Putamen (tissue), 1 donor: ENCODE data around the gene ARMC9.
"Not testable (repeated sequence)": the region's sequence is repeated elsewhere in the genome, so short reads cannot be mapped to it uniquely, and the experiment has no call there.

ENCODE experiments used
- DNase-seq: peaks from one replicate; pipeline ENCODE4 v3.0.0-alpha.2; 2016; ENCODE audit warnings: low spot score

The ARMC9 gene

DNA sequence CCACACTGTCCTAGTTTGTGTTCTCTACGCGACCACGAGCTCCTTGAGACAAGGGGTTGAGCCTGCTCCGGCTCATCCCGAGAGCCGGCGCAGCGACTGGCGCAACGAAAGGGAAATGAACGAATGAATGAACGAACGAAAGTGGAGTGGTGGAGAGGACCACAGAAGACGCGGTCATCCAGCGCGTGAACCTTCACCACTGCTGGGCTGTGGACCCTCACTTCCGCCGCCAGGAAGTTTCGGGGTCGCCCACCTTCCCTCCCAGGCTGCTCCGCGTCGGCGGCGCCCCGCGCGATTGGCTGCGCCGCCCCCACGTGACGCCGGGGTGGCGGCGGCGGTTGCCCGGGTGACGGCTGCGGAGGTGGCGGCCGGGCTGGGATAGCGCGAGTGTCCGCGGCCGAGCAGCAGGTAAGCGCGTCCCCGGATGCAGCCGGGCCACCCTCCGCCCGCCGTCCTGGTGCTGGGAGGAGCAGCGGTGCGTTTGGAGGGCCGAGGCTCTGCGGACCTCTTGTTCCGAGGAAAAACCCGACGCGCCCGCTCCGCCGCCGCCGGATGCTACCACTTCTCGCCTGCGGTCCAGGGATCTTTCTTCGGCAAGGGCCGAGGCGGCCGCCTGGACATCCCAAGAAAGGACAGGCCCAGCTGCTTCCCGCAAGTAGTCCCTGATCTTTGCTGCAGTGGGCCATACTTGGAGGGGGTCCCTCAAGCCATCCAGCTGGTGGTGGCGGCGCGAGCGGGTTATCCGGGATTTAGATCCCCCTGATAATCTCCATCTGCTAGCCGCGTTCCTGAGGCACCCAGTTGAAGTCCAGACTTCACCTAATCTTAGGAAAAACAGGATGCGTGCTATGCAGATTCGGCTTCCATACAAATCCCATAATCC is at the start of gene ARMC9:
TSS of gene ARMC9 (plus strand) at position 341 of the 883 bp plus-strand sequence. CDS start 7,608 bp downstream, outside the sequence.
- peak; percentile 79 for DNase-seq

DNA sequence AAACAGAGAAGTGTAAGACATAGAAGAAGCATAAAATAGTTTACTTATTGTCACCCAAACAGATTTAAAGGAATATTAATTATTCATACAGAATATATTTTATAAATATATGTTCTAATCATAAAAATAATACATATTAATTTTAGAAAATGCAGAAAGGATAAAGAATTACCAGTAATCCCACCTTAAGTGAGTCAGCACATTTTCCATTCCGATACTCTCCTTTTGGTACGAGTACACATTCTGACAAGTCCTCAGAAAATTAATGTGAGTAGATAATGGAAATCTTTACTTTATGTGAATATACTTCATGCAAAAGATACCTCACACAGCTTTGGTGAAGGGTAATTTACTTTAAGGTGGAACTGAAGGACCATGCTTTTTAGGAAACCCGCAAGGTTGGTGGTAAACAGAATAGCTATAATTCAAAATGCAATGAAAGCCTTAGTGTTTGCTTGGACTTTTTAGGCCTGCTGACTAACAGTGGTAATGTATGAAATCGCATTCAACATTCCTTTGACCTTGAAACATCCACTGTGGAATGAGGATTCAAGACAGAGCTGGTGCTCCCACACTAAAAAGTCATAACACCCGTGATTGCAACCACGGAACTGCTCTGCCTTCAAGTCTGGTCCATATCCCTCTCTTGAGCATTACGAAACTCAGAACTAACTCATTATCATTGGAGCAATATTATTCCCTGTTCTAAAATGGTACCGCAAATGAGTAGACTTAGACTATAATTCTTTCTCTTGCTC is 45.5 kb upstream of the ARMC9 start:
- DNase-seq = no peak

- no peak for DNase-seq
Measured at GRCh38 chr2:231159306-231159705, 39.1 kb upstream of the ARMC9 start.

DNA sequence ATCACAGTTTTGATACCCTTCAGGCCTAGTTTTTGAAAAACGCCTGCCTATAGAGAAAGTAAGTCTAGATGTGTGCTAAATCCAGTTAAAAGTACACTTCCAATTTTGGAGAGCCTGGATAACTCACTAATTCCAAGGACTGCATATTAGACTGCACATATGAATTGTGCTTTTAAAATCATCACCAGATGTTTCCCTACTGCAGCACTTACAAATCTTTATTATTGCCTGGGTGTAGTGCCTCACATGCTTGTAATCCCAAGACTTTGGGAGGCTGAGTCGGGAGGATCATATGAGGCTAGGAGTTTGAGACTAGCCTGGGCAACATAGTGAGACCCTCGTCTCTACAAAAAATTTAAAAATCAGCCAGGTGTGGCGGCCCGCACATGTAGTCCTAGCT is 37.7 kb upstream of the ARMC9 start:
- DNase-seq = no peak

DNA sequence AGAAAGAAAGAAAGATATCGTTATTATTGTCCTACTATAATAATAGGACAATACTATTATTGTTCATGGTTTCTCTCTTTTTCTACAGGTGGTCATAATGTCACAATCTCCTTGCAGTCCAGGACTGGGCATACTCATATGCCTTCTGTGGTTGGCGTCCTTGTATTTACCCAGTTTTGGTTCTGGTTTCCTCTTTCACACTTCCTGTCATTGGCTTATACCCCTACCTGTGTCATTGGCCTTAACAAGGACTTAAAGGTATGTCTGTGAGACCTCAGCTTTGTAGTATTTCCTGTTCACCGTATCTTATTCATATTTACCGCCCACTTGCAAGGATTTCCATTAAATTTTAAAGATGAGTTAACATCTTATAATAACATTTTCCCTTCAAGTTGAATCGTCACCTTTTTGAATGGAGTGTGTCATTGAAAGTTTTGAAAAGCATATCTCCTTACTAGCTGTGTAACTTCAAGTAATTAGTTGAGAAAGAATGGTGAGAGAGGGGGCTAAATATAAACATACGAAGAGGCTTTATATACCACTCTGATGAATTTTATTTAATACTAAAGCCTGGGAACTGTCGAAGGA is 37.1 kb upstream of the ARMC9 start:
- no peak for DNase-seq

DNA sequence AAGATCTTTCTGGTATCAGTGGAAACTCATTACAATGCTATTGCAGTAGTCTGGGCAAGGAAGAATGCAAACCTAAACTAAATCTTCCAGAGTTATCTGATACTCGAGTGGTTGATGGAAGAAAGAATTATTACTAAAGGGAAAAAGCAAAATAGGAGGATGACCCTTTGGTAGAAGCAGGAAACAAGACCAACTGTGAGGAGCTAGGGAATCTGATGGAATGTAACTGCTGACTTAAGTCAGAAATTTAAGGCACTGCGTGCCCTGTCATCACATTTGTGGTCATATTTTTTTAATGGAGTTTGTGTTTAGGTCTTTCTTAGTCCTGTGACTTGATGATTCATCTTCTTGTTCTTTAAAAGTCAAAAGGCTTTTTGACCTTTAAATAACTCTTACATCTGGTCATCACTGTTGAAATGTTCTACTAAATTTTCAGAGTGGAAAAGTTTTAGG is 36.5 kb upstream of the ARMC9 start:
- DNase-seq = no peak

DNA sequence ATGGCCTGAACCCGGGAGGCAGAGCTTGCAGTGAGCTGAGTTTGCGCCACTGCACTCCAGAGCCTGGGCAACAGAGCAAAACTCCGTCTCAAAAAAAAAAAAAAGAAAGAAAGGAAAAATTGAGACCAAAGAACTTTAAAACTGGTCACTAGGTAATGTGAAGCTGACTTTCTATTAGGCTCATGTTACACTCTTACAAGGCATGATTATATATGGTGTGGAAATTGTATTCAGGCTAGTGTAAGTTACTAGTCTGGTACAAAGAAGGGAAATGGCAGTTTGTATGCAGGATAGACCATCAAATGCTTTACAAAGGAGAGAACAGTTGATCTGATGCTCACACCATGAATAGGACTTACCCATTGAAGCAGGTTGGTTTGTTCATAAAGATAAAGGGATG is 35.4 kb upstream of the ARMC9 start:
- DNase-seq = no peak

- DNase-seq = no peak
Measured at GRCh38 chr2:231163414-231164095, 34.9 kb upstream of the ARMC9 start.

- DNase-seq = no peak
Measured at GRCh38 chr2:231167745-231168459, 30.5 kb upstream of the ARMC9 start.

- no peak for DNase-seq
Measured at GRCh38 chr2:231168460-231169139, 29.8 kb upstream of the ARMC9 start.

- no peak for DNase-seq
Measured at GRCh38 chr2:231169488-231169887, 28.9 kb upstream of the ARMC9 start.

DNA sequence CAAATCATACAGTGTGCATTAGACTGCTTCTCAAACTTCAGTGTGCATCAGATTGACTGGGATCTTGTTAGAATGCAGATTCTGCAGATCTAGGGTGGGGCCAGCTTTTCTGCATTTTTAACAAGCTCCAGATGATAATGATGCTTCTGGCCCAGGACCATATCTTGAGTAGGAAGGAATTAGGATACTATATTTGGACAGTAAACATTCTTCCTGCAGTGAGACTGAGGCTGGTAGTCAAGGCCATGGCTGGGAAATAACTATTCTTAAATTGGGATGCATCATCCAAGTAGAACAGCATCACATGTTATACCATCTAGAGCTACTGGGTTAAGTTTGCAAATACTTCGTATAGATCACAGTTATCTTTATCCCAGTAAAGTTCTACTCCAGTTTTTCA is 28.4 kb upstream of the ARMC9 start:
- DNase-seq = no peak

GRCh38 chr2:231172025-231172424 is 26.4 kb upstream of the ARMC9 start:
- peak; percentile 32 for DNase-seq

GRCh38 chr2:231174211-231174651 is 24.2 kb upstream of the ARMC9 start:
- DNase-seq = no peak

DNA sequence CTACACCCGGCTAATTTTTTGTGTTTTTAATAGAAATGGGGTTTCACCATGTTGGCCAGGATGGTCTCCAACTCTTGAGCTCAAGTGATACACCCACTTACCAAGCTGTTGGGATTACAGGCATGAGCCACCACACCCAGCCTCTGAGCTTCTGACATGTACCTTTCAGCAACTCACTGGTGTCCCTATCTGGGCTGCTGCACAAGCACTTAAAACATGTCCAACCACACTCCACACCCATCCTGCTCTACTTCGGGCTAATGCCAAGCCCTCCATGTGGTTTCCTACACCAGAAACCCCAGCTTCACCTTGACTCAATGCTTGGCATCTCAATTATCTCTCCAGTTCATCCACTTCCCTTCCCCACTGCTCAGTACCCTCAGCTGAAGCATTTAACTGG is 22.4 kb upstream of the ARMC9 start:
- DNase-seq = no peak

DNA sequence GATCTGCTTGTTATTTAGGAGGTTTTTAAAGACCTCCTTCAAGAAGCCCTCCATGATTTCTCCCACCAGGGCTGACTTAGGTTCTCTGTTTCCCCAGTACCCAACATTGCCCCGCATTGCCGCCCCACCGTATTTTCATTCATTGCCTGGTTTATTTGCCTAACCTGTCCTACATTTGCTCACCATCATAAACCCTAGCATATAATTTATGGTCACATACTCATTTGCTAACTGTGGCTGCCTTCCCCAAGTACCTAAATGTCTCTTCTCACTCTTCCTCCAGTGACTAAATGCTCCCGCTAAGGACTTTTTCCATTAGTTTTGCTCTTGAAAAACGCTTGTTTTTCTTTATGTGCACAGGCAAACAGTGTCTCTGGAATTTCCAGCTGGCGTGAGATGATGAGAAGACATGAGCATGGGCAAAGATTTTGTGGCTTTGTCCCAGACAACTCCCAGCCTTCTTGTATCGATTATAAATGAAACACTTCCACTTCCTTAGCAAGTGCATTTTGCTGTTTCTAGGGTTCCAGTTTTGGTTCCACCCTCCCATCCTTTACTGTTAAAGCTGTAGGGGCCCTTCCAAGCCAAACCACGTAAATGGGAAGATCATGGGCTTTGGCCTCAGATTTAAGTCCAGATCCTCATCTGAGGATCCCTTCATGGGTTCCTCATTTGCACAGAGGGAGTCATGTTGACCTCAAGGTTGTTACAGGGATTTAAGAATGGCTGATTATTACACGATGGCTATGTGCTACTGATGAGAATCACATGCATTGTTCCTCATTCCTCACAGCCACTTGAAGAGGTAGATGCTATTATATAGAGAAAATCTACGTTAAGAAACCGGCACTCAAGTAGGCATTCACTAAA is 21.0 kb upstream of the ARMC9 start:
- no peak for DNase-seq

- DNase-seq = not testable (repeated sequence)
Measured at GRCh38 chr2:231178805-231179204, 19.6 kb upstream of the ARMC9 start.

GRCh38 chr2:231181860-231182512 is 16.4 kb upstream of the ARMC9 start:
- DNase-seq = no peak

DNA sequence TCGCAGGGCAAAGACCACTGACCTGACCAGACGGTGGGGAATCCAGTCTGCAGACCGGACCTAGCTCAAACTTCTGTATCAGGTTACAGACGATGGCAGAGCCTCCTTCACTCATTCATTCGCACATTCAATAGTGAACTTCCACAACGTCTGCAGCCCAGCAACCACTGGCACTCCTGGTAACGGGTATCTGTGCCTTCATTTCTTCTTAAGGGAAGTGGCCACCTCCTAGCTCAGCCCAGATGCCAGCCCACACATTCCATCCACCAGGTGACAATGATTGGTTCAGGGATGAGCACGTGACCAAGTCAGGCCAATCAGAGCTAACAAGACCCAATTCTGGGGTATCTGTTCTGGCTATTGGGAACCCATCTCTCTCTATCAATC is 15.9 kb upstream of the ARMC9 start:
- DNase-seq = no peak
